Cerebellar nuclear complex (tissue), 1 donor: ENCODE results near the gene FUT3.

Experiments
- DNase-seq, 2 experiments: peaks; one replicate each; lab custom pipeline; 2025; lab: John Stamatoyannopoulos, UW

Gene FUT3

DNA sequence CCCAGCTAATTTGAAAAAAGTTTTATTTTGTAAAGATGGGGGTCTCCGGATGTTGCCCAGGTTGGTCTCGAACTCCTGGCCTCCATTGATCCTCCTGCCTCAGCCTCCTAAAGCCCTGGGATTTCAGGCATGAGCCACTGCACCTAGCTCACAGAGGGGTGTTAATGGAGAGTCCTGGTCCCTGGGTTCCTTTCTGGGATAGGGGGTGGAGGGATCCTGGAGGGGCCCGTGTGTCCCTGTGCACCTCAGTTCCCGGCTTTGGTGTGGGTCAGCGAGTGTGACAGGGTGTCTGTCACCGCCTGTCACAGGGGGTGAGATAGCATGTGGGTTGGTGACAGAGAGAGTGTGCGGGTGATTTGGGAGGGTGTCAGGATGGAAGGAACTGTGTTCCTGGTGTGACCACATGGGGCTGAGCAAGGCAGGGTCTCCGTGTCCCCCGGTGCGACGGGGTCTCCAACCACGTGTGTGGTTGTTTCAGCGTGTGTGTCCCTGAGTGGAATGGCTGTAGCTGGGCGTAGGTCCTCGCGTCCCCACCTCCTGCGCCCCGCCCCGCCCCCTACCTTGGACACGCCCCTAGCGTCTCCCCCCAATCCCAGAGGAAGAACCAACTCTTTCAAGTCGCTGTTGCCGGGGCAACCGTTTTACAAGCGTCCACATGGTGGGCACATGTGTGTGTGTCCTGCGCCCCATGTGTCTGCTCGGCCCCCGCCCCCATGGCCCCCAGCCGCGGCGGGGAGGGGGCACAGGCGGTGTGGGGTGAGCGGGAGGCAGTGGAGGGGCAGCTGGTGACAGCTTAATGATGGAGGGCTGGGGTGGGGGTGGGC lies 49.2 kb downstream of the FUT3 start:
- DNase-seq = no peak

DNA sequence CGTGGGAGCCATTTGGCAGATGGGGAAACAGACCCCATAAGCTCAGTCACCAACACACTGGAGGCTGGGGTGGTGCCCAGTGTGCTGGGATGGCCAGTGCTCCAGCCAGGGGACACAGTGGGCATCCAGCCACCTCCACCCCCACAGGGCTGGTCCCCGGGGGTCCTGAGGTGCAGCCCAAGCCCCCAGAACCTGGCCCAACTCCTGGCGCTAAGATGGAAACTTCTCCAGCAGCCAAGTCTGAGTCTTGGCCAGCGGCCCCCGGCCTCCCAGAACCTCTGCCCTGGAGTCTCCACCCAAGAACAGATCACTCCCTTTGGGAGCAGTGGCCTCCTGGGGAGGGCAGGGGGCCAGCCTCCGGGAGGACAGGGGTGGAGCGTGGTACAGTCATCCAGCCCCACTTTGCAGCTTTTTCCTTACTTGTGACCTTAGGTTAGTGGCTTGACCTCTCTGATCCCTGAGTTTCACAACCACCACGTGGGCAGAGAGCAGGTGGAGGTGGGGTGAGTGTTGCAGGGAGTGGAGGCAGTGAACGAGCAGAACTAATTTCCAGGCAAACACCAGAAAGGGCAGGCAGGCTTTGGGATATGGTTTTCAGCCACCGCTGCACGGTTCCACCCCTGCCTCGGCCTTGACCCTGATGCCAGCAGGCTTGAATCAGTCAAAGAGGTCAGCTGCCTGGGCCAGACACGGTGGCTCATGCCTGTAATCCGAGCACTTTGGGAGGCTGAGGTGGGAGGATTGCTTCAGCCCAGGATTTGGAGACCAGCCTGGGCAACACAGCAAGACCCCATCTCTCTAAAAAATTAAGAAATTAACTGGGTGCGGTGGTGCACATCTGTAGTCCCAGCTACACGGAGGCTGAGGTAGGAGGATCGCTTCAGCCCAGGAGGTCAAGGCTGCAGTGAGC lies 50.6 kb downstream of the FUT3 start:
- DNase-seq = no peak

- no peak for DNase-seq
Measured at GRCh38 chr19:5799247-5800241, 51.7 kb downstream of the FUT3 start.

DNA sequence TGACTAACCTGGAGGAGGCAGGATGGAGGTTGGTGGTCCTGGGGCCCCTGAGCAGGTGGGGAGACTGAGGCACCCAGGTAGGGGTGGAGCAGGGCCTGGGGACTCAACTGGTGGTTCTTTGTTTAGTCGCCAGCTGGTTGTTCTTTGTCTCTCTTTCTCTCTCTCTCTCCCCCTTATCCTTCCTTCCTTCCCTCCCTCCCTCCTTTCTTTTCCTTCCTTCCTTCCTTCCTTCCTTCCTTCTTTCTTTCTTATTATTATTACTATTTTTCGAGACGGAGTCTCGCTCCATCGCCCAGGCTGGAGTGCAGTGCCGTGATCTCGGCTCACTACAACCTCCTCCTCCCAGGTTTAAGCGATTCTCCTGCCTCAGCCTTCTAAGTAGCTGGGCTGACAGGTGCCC lies 53.0 kb downstream of the FUT3 start:
- no peak for DNase-seq

- no peak for DNase-seq
Measured at GRCh38 chr19:5795382-5795919, 55.8 kb downstream of the FUT3 start.

DNA sequence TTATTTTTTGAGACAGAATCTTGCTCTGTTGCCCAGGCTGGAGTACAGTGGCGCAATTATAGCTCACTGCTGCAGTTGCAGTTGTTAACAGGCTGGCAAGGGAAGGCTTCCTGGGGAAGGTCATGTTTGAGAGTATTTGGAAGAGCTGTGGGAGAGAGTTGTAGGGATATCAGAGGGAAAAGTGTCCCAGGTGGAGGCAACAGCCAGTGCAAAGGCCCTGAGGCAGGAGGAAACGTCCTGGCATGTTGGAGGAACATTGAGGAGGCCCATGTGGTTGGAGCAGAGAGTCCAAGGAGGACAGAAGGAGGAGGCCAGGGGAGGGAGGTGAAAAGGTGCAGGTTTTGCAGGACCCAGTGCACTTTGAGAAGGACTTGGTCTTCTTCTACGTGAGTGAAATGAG lies 58.1 kb downstream of the FUT3 start:
- DNase-seq = no peak
